GM12872 (cell line): Measurements from ENCODE around the gene RTEL1.

Experiments used
- TF ChIP-seq, protein P1 (sequence below): IDR thresholded peaks from 3 replicates; pipeline ENCODE4 v1.5.1; 2011; ENCODE audit warnings: low read depth, mild to moderate bottlenecking, low read length, moderate library complexity; ENCODE audit not compliant: insufficient read depth

Gene RTEL1

GRCh38 chr20:63651942-63652191 lies 6.2 kb upstream of the RTEL1 start:
- TF ChIP-seq, protein P1, sequence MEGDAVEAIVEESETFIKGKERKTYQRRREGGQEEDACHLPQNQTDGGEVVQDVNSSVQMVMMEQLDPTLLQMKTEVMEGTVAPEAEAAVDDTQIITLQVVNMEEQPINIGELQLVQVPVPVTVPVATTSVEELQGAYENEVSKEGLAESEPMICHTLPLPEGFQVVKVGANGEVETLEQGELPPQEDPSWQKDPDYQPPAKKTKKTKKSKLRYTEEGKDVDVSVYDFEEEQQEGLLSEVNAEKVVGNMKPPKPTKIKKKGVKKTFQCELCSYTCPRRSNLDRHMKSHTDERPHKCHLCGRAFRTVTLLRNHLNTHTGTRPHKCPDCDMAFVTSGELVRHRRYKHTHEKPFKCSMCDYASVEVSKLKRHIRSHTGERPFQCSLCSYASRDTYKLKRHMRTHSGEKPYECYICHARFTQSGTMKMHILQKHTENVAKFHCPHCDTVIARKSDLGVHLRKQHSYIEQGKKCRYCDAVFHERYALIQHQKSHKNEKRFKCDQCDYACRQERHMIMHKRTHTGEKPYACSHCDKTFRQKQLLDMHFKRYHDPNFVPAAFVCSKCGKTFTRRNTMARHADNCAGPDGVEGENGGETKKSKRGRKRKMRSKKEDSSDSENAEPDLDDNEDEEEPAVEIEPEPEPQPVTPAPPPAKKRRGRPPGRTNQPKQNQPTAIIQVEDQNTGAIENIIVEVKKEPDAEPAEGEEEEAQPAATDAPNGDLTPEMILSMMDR: no peak

- TF ChIP-seq, protein P1: no peak
These were observed 5.7 kb upstream of the RTEL1 start for GRCh38 chr20:63652192-63652980.

DNA sequence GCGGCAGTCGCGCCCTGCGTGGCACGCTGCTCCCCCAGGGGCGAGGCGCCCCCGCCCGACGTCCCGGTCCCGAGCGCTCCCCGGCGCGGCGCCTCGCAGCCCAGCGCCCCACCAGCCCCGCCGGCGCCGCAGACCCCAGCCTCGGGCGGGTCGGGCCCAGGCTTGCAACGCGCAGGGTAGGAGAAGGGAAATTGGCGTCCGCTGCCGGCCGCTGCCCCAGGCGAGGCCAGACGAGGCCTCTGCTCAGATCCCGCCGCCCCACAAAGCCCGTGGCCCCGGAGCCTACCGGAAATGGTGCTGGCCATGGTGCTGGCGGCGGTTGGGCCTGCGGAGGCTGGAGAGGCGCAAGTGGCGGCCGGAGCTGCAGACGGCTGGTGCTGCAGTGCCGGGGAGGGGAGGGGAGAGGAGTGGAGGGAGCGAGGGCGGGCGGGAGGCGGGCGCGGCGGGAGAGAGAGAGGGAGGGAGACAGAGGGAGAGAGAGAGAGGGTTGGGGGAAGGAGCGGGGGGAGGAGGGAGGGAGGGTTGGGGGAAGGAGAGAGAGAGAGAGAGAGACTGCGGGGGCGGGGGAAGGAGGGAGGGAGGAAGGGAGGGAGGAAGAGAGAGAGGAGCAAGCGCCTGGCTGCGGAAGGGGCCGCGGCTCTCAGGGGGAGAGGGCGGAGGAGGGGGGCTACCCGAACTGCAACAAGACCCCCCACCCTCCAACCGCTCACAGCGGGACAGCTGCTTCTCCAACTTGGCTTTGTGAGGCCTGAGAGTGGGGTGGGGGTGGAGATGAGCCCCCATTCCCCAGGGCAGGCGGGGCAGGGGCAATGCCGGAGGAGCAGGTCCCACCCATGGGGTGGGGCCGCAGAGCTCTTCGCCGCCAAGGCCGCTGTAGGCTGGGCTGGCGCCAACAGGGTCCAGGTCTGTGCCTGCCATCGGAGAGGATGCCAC lies 4.8 kb upstream of the RTEL1 start, which contains the start of gene STMN3:
TSS of gene STMN3 (minus strand) at position 384 of the 933 bp plus-strand sequence. CDS start at position 305, 79 bp downstream.
- TF ChIP-seq, protein P1: no peak

GRCh38 chr20:63653974-63654668 lies 4.0 kb upstream of the RTEL1 start:
- TF ChIP-seq, protein P1: no peak

DNA sequence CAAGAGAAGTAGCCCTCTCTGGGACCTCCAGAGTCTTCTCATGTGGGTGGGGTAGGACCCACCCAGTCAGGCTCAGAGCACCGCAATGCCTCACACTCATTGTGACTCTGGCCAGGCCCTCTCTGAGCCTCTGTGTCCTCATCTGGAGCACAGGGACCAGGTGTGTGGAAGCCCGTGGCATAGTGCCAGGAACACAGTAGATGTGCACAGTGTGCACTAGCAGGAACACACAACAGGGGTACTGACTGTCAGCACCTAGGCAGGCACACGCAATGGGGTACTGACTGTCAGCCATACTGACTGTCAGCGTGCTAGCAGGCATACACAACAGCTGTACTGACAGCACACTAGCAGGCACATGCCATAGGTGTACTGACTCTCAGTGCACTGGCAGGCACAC lies 2.9 kb upstream of the RTEL1 start:
- TF ChIP-seq, protein P1: no peak

DNA sequence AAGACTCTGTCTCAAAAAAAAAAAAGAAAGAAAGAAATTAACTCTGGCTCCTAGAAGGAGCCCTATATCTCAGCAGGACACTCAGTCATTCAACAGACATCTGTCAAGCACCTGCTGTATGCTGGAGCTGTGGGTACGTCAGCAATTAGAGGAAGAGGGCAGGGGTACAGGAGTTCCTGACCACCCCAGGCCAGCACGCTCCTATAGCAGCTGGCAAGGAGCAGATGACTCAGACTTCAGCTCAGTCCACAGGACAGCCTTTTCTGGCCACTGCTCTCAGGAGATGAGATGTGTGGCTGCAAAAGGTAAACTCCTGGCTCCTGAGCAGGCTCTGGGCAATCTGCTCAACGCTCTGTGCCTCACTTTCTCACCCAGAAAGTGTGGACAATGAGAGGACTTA lies 1.7 kb upstream of the RTEL1 start:
- TF ChIP-seq, protein P1: no peak

DNA sequence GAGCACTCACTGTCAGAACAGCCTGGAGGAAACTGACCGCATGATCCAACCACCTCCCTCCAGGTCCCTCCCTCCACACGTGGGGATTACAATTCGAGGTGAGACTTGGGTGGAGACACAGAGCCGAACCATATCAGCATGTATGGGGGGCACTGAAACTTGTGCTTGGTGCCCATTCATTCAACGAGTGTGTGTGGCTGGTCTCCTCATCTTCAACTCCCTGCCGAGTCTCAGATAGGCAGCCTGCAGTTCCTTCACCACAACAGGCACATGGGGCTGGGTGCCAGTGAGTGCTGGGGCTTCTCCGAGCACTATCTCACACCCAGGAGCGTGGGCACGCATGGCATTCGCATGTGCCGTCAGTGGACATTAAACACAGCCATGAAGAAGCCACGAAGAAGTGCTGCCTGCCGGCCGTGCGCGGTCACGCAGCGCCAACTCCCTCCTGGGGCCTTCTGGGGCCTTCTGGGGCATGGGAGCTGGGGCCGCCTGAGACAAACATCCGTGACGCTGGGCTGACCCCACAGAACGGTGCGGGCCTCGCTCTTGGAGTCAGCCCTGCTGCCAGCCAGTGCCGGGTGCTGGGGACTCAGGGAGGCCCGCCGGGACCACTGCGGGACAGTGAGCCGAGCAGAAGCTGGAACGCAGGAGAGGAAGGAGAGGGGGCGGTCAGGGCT lies 714 bp upstream of the RTEL1 start:
- TF ChIP-seq, protein P1: no peak
